ENCODE data around the gene WDR6.
A peak's percentile ranks its signal among the peaks of the same experiment; 100 is the strongest.
"Not testable (repeated sequence)": the region's sequence is repeated elsewhere in the genome, so short reads cannot be mapped to it uniquely, and the experiment has no call there.

Gene WDR6

DNA sequence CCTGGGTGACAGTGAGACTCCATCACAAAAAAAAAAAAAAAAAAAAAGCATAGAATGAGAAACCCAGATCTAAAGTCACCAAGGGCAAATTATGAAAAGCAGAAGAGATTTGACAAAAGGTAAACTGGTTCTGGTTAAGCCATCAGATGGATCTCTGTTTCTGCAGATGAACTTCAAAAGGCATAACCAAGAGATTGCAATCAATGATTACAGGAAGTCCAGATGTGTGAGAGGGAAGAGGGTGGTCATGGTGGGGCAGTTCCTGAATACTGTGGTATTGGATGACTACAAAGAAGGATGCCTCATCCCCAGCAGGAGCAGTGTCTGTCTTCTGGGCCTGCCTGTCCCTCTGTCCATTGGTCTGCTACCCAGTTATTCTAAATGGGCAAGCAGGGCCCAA is 13.4 kb upstream of the WDR6 start:
- DNase-seq: peak in 1 of 2 donors; percentile 44

DNA sequence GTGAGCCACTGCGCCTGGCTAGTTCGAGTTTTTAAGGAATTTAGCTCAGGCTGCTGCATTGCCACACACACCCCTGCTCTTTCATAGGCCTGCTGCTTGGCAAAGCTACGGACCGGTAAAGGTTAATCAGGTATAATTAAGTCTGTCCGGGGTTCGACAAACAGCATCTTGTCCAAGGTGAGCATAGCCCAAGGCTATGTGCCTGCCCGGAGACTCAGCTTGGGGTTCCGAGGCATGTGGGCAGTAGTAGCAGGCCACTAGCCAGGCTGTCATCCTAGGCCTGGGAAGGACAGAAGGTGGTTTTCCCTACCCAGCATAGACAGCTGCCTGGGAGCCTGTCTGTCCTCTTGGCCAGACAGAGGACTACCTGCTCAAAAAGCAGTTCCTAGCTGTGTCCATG is 10.6 kb upstream of the WDR6 start:
- DNase-seq: no peak

DNA sequence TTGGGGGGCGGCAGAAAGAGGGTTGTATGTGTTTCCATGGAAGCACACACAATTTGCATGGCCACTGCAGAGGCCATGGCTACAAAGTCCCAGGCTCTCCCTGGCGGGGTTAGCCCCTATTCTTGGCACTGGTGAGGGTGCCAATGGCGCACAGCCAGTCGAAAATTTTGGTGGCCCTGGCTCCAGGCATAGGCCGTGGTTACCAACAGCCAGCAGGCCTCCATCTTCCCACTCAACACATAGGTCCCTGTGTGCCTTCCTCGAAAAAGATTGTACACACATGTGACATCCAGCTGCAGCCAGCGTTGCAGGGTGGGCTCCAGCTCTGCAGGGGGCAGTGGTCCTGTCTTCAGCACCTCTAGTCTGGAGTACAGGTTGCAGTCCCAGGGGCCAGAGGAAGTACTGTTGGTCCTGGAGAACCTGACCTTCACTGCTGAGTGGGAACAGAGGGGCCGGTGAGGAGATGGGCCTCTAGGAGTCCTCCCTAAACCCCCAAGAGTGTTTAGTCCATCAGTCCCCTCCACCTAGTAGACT is 10.0 kb upstream of the WDR6 start:
- no peak for DNase-seq

DNA sequence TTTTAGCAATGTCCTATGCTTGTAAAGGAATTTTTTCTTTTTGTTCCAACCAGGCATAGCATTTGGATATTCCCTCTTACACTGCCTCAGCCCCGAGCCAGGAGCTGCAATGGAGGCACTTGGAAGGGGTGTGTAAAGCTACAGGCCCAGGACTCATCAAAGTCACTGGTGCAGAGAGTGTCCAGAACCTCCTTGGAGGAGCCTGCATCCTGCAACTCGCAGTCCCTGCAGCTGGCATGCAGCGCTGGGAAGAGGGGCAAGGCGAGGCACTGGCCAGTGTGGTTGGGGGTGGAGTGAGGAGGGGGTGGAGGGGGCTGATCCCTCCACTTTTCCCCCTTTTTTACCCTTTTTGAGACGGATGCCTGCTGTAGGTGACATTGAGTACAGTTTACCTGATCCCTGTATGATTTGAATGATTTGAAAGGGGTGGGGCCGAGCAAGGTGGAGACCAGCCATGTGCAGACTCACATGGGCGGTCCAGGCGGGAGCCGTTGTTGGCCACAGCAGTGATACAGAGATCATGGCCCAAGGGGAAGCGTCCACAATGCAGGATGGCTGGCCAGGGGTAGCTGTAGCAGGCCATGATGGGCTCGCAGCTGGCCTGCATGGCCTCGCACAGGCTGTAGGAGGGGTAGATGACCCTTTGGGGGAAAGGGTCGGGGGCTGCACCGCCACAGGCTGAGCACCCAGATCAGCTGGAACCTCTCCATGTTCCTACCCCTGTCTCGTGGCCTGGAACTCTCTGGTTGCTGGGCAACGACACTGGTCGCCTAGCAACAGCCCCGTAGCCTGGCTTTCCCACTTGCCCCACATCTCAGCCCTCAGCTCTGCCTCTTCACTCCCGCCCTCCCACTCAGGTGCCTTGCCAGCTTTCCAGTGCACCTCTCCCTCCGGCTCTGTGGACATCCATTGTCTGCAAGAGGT is 9.2 kb upstream of the WDR6 start:
- no peak for DNase-seq

DNA sequence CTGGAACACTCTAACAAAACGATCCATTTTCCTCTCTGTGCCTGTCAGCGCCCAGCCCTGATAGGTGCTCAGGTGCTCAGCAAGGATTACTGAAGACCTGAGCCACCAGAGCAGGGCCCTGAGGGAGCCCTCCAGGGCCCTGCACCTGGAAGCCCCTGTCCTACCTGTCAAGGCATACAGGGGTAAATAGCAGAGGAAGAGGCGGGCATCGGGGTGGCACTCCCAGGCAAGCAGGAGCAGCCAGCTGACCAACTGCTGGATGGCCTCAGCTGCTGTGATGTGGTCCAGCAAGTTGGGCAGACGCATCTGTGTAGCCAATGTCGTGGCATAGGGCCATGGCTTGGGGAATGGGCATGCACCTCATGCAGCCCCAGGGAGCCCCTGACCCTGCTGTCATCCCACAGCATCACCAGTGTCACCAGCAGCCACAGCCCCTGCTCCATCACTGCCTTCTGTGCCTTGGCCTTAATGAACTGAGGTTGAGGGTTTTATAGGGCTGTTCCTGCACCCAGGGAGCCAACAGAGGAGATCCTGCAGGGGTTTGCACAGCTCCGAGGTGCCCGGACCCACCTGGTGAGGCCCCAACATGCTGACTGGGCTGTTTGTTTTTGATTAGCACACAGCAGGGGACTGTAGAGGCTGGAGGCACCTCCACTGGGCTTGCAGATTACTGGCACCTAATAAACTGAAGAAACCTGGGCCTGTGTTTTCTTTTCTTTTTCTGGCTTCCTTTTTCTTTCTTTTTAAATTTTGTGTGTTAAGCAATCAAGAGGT is 7.9 kb upstream of the WDR6 start:
- no peak for DNase-seq

DNA sequence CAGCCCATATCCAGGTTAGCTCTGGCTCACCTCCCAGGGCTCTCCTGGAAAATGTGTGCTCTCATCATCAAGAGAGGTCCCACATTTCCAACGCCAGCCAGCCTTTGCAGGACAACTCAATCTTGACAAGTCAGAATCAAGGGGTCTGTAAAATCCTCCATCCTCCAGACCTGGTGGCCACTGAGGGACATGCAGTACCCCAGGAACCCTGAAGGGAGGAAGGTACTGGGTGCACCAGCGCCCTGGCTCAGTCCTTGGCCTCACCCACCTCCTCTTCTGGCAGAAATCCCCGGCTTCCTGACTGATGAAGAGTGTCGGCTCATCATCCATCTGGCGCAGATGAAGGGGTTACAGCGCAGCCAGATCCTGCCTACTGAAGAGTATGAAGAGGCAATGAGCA is 6.0 kb upstream of the WDR6 start:
- DNase-seq: no peak

DNA sequence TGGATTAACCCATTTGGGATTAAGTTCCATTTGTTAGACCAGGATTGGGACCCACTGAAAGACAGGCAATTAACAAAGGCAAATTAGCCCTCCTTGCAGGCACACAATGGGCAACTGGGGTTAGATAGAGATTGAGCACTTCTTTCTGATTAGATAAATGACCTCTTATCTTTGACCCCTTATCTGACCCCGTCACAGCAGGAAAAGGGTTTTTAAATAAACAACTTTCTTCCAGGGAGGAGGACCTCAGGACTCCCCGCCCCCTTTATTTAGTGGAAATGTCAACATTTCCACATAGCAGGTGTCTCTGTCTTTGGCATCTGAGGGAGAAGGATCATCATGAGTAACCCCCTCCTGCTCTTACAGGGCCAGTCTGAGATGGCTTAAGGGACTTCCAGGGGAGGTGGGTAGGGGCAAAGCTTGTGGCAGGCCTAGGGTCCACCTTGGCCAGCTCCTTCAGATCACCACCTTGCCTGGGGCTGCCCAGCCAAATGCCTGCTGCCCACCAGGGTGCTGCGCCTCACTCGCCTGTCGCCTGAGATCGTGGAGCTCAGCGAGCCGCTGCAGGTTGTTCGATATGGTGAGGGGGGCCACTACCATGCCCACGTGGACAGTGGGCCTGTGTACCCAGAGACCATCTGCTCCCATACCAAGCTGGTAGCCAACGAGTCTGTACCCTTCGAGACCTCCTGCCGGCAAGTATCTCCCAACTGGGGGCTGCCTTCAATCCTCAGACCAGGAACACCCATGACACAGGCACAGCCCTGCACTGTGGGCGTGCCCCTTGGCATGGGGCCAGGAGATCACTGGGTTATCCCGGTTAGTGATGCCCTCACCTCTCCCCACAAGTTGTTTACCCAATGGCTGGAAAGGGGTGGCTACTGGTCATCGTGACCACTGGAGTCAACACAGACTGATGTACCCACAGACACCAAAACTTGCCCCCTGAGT is 2.6 kb upstream of the WDR6 start:
- DNase-seq: no peak

DNA sequence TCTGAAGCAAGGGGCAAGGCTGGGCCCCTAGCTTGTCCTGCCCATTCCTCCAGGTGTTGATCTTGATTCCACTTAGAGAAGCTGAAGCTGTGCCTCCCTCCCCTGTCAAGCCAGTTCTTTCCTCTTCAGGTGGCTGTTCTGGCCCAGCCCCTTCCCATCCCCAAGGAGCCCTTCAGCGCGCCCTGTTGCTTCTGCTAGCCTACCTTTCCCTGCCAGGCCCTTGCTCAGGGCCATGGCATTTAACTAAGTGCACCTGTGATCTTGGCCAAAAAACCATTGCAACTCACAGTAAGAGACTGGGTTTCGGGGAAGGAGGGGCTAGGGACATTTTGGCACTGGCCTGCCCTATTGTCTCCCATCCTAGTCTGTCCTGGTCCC is 1.9 kb upstream of the WDR6 start:
- DNase-seq: no peak

DNA sequence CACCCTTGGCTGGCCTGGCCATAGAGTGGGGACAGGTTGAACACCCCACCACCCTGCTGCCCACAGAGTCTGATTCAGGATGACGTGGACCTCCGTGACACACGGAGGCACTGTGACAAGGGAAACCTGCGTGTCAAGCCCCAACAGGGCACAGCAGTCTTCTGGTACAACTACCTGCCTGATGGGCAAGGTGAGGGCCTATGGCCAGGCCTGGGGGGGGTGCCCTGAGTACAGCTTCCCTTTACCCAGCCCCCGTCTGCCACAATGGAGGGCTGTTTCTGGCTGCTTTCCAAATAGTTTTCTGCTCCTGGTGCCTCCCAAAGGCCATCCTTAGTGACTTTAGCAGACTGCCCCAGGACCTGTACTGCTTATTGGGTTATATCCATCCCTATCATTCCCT is 1.2 kb upstream of the WDR6 start:
- no peak for DNase-seq

DNA sequence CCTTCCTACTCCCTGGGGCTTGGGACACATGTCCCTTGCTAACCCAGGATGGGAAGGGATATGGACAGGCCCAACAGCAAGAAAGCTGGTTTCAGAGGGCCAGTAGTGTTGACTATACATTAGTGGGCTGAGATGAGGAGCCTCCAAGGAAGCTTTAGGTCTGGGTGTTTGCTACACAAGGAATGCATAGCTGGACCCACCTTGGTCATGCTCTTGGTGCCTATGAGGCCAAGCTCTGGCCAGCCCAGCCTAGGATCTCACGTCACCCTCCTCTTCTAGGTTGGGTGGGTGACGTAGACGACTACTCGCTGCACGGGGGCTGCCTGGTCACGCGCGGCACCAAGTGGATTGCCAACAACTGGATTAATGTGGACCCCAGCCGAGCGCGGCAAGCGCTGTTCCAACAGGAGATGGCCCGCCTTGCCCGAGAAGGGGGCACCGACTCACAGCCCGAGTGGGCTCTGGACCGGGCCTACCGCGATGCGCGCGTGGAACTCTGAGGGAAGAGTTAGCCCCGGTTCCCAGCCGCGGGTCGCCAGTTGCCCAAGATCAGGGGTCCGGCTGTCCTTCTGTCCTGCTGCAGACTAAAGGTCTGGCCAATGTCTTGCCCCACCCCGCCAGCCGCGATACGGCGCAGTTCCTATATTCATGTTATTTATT is 653 bp upstream of the WDR6 start:
- no peak for DNase-seq

DNA sequence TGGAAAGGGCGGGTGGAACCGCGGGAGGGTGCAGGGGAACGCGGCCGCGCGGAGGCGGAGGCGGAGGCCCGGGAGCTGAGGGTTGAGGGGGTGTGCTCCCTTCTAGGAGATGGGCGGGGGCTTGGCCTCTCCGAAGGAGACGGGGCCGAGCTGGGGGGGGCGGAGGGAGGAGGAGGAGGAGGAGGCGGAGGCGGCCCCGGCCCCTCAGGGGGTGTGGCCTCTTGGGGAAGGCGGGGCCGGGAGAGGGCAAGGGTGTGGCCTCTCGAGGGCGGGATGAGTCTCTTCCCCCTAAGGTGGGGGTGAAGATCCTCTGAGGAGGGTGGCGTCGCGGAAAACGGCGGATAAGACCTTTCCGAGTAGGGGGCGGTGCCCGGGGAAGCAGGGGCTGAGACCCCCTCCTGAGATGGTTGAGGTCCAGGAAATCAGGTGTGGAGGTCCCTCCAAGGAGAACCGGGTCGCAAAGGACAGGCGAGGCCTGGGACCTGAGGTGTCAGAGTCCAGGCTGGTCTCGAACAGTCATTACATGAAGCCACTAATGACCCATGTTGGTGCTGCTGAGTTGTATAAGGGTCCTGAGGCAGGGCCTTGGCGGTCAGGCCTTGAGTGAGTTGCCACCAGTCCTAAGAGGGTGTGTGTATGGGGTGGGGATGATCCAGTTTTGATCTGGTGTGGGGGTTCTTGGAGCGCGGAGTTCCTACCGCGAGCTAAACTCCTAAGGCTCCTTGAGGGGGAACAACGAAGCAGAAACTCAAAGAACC is 759 bp downstream of the WDR6 start:
- peak; percentile 35 to 92 for DNase-seq

DNA sequence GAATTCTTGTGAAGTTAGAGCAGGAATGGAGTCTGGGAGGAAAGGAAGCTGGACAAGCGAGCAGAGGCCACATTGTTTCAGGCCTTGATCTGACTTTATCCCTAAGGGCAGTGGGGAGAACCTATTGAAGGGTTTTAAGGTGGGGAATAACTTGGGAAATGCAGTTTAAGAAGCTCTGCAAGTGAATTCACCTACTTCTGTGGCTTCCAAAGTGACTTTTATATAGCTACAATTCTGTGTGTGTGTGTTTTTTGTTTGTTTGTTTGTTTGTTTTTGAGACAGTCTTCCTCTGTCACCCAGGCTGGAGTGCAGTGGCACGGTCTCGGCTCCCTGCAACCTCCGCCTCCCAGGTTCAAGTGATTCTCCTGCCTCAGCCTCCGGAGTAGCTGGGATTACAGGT is 1.4 kb downstream of the WDR6 start:
- DNase-seq: not testable (repeated sequence)

DNA sequence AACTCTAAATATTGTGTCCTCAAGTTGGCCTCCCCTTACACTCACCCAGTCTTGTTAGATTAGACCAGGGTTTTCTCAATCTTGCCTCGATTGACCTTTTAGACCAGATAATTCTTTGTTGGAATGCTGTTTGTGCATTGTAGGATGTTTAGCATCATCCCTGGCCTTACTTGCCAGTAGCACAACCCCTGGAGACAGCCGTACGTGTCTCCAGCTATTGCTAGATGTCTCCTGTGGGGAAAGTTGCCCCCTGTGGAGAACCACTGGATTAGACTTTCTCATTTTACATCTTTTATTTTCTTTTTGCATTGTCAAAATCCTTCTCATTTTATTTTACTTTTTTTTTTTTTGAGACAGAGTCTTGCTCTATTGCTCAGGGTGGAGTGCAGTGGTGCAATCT is 2.2 kb downstream of the WDR6 start:
- DNase-seq: no peak

DNA sequence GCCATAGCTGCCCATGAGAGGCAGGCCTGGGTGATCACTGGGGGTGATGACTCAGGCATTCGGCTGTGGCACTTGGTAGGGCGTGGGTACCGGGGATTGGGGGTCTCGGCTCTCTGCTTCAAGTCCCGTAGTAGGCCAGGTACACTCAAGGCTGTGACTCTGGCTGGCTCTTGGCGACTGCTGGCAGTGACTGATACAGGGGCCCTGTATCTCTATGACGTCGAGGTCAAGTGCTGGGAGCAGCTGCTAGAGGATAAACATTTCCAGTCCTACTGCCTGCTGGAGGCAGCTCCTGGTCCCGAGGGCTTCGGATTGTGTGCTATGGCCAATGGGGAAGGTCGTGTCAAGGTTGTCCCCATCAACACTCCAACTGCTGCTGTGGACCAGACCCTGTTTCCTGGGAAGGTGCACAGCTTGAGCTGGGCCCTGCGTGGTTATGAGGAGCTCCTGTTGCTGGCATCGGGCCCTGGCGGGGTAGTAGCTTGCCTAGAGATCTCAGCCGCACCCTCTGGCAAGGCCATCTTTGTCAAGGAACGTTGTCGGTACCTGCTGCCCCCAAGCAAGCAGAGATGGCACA is 5.3 kb downstream of the WDR6 start:
- DNase-seq: no peak

DNA sequence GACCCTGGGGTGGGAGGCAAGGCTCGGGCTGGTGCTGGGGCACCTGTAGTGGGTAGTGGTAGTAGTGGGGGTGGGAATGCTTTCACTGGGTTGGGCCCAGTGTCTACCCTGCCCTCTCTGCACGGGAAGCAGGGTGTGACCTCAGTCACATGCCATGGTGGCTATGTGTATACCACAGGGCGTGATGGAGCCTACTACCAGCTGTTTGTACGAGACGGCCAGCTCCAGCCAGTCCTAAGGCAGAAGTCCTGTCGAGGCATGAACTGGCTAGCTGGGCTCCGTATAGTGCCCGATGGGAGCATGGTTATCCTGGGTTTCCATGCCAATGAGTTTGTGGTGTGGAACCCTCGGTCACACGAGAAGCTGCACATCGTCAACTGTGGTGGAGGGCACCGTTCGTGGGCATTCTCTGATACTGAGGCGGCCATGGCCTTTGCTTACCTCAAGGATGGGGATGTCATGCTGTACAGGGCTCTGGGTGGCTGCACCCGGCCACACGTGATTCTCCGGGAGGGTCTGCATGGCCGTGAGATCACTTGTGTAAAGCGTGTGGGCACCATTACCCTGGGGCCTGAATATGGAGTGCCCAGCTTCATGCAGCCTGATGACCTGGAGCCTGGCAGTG is 6.0 kb downstream of the WDR6 start:
- no peak for DNase-seq

DNA sequence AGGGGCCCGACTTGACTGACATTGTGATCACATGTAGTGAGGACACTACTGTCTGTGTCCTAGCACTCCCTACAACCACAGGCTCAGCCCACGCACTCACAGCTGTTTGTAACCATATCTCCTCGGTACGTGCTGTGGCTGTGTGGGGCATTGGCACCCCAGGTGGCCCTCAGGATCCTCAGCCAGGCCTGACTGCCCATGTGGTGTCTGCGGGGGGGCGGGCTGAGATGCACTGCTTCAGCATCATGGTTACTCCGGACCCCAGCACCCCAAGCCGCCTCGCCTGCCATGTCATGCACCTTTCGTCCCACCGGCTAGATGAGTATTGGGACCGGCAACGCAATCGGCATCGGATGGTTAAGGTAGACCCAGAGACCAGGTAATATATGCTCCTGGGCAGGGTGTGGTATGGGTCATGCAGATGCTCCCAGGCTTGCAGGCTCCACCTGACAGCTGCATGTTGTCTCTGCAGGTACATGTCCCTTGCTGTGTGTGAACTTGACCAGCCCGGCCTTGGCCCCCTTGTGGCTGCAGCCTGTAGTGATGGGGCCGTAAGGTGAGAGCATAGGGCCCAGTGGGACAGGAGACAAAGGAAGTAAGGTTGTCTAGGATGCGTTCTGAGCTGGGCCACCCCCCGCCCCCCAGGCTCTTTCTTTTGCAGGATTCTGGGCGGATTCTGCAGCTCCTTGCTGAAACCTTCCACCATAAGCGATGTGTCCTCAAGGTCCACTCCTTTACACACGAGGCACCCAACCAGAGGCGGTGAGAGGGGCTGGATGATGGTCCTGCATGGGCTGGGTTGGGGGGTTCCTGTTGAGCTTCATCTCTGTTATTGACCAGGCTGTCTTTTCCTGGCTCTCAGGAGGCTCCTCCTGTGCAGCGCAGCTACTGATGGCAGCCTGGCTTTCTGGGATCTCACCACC is 6.8 kb downstream of the WDR6 start:
- DNase-seq: peak in 1 of 2 donors; percentile 19

DNA sequence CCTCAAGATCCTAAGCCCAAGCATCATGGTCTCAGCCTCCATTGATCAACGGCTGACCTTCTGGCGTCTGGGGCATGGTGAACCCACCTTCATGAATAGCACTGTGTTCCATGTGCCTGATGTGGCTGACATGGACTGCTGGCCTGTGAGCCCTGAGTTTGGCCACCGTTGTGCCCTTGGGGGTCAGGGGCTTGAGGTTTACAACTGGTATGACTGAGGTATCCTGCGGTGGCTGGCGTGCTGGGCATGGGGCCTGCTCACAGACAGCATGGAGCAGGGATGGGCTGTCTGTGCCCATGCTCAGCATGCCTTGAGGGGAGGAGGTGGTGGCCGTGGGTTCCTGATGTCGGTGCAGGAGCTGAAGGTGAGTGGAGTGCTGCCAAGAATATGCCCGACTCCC is 7.9 kb downstream of the WDR6 start:
- no peak for DNase-seq

DNA sequence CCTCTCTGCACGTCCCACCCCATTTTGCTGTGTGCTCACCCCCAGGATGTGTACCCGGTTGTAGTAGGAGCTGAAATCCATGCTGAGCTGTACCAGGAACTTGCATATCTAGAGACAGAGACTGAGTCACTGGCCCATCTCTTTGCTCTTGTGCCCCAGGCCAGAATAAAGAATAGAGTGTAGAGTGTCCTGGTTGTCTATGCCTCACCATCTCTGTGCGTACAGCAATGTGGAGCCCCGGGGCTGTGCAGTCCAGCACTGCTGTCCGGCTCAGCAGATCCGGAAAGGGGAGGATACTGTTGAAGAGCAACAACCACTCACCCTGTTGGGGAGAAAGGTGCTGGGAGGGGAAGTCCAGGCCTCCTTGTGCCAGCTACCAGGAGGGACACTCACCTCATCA is 8.6 kb downstream of the WDR6 start:
- no peak for DNase-seq

DNA sequence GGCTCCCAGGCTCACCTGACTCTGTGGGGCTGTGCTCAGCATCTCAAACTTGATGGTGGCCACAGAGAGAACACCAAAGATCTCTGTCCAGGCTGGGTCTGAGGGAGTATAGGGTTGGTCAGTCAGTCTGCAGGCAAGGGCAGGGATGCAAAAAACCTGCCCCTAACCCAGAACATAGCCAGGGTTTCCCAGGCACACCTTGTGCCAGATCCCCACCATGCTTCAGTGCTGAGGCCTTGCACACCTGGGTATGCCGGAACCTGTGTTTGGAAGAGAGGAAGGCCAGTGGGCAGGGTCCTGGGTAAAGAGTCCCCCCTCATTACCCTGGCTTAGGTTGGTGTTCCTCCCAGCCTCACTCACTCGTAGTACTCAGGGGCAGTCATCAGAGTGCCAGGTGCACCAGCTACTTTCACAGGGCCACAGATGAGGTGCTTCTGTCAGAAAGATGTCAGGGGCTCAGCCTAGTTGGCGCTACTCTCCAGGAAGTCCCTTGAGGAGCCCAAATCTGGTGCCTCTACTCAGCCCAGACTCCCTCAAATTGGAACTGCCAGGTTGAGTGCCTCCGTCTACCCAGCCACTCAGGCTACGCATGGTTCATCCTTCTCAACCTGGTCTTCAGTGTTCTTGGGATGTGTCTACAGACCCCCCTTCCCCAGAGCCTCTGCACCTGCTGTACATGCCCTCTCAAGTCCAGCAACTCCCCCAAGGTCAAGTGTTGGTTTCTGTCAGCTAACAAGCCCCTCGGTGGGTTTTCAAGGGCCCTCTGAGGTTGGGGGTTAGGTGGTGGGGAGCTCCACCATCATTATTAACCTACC is 9.4 kb downstream of the WDR6 start:
- DNase-seq: no peak
